Measurements from ENCODE around the gene DCTN5. TPM values are rescaled to one million over a fixed set of nuclear protein-coding genes. Genes with fewer than 3 reads are reported as not detected.

The DCTN5 gene
- total RNA-seq, 2 experiments from 2014 or later, result 46.9 to 47.8 TPM

DNA sequence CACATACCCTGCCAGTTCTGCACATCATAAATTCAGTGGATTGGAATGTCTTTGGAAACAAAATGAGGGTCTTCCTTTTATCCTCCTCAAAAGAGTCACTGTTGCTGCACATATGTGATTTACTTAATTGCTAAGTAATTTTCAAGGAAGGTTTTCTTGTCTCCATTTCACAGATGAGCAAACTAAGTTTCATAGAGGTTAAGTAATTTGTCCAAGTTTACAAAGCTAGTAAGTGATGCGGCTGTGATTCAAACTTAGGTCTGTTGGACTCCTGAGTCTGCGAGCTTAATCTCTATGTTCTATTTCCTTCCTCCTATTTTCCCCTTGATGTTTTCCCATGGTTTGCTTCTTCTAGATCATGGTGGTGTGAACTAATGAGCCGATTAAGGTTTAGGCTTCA is 85.4 kb downstream of the DCTN5 start:
- ATAC-seq (ENCODE audit: poor library complexity) (no peak), DNase-seq (no peak)
- Mint-ChIP-seq H3K9me3 (no peaks in the 10 kb centered on the region), H3K27me3 (peaks cover 35% of the 10 kb centered on the region), H3K4me1 (ENCODE audit: low read depth) (peaks cover 4% of the 10 kb centered on the region), H3K36me3 (ENCODE audit: low read depth) (no peaks in the 10 kb centered on the region), H3K27ac (no peak overlapping the region), H3K4me3 (no peak overlapping the region)
- peaks cover 3 to 5% of the 10 kb centered on the region in 2 experiments for H3K9me3 ChIP-seq (ENCODE audit: control insufficient read depth in 1 of 2, insufficient read depth in 1 of 2, low read length in 2 of 2)
- H3K4me3 ChIP-seq (ENCODE audit: low read length), result no peak overlapping the region
- no peak overlapping the region for H3K27ac ChIP-seq (ENCODE audit: low read depth in 1 of 2, low read length in 2 of 2)
- H3K4me1 ChIP-seq (ENCODE audit: insufficient read depth, low read length), result peaks cover 2% of the 10 kb centered on the region
- TF ChIP-seq, protein P1, sequence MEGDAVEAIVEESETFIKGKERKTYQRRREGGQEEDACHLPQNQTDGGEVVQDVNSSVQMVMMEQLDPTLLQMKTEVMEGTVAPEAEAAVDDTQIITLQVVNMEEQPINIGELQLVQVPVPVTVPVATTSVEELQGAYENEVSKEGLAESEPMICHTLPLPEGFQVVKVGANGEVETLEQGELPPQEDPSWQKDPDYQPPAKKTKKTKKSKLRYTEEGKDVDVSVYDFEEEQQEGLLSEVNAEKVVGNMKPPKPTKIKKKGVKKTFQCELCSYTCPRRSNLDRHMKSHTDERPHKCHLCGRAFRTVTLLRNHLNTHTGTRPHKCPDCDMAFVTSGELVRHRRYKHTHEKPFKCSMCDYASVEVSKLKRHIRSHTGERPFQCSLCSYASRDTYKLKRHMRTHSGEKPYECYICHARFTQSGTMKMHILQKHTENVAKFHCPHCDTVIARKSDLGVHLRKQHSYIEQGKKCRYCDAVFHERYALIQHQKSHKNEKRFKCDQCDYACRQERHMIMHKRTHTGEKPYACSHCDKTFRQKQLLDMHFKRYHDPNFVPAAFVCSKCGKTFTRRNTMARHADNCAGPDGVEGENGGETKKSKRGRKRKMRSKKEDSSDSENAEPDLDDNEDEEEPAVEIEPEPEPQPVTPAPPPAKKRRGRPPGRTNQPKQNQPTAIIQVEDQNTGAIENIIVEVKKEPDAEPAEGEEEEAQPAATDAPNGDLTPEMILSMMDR (IDR thresholded peaks at IDR 0.05), result no peak
- intact Hi-C loops (cut with DNase I, micrococcal nuclease), result no loop called here
- no peaks in the 10 kb centered on the region for H3K27me3 ChIP-seq (ENCODE audit: control insufficient read depth in 1 of 2, insufficient read depth in 2 of 2, low read length in 2 of 2)
- ChIA-PET CTCF (no interaction called here), POLR2A (no interaction called here)
- no peaks in the 10 kb centered on the region for H3K36me3 ChIP-seq (ENCODE audit: insufficient read depth, low read length)

Other genes with a start within 250 kb of the DCTN5 start
- gene COG7, start 188.3 kb upstream of the DCTN5 start, total RNA-seq, result 10 to 100 TPM; 12.6 to 13.6 TPM
- gene GGA2, start 131.0 kb upstream of the DCTN5 start, total RNA-seq, result 10 to 100 TPM; 96.5 to 96.9 TPM
- gene EARS2, start 84.1 kb upstream of the DCTN5 start, total RNA-seq, result 1 to 10 TPM; 7.9 to 8.0 TPM
- gene UBFD1, start 83.7 kb upstream of the DCTN5 start, total RNA-seq, result 10 to 100 TPM; 53.7 to 59.5 TPM
- gene NDUFAB1, start 45.1 kb upstream of the DCTN5 start, total RNA-seq, result 10 to 100 TPM; 23.0 to 28.3 TPM
- gene PALB2, start 156 bp upstream of the DCTN5 start, total RNA-seq, result 1 to 10 TPM; 3.8 to 5.1 TPM
- gene PLK1, start 37.4 kb downstream of the DCTN5 start, total RNA-seq, result under 1 TPM; 0.84 to 0.85 TPM
- gene ERN2, start 71.8 kb downstream of the DCTN5 start, total RNA-seq, result not detected
- gene CHP2, start 113.6 kb downstream of the DCTN5 start, total RNA-seq, result not detected
- 10 to 100 TPM; 64.7 TPM for gene PRKCB, start 194.5 kb downstream of the DCTN5 start, total RNA-seq